HL-60/S4 treated with phorbol 12-myristate 13-acetate at 8.2 ng/mL for 4 days and 3 days (cell line): Measurements from ENCODE around the gene CROCC2.

Experiments used
- in situ Hi-C: fragments of 300-500 bp; cut with MboI; formaldehyde crosslinking; loops from 2 replicates; pipeline ENCODE4 v1.15.0; 2022; ENCODE audit warnings: low sequenced_read_pairs

The CROCC2 gene

GRCh38 chr2:241031436-241032165, 125.5 kb downstream of the CROCC2 start:
- in situ Hi-C loops: no loop called here

- in situ Hi-C loops: no loop called here
Observed at GRCh38 chr2:241033336-241033987, 127.3 kb downstream of the CROCC2 start.

GRCh38 chr2:241033994-241034393, 127.9 kb downstream of the CROCC2 start:
- in situ Hi-C loops: no loop called here

- in situ Hi-C loops: no loop called here
Observed at GRCh38 chr2:241034490-241035141, 128.5 kb downstream of the CROCC2 start.

- in situ Hi-C loops: no loop called here
Observed at GRCh38 chr2:241035142-241035817, 129.1 kb downstream of the CROCC2 start.

- in situ Hi-C loops: no loop called here
Observed at GRCh38 chr2:241035818-241036396, 129.8 kb downstream of the CROCC2 start.

- in situ Hi-C loops: no loop called here
Observed at GRCh38 chr2:241036397-241036963, 130.3 kb downstream of the CROCC2 start.

GRCh38 chr2:241036964-241037421, 130.9 kb downstream of the CROCC2 start:
- in situ Hi-C loops: no loop called here

GRCh38 chr2:241037498-241037897, 131.4 kb downstream of the CROCC2 start:
- in situ Hi-C loops: no loop called here

- in situ Hi-C loops: no loop called here
Observed at GRCh38 chr2:241038374-241039180, 132.4 kb downstream of the CROCC2 start.

- in situ Hi-C loops: no loop called here
Observed at GRCh38 chr2:241039416-241039815, 133.3 kb downstream of the CROCC2 start.

GRCh38 chr2:241040081-241040803, 134.1 kb downstream of the CROCC2 start:
- in situ Hi-C loops: no loop called here

- in situ Hi-C loops: no loop called here
Observed at GRCh38 chr2:241041589-241042158, 135.5 kb downstream of the CROCC2 start.
